Measurements from ENCODE around the gene TNPO3.
"Not testable (repeated sequence)": the region's sequence is repeated elsewhere in the genome, so short reads cannot be mapped to it uniquely, and the experiment has no call there.

TNPO3 gene

GRCh38 chr7:129069021-129069420 is 14.1 kb upstream of the TNPO3 start:
- peak; percentile 32 to 55 for DNase-seq

- no peak for DNase-seq
Observed at GRCh38 chr7:129067943-129068548, 13.1 kb upstream of the TNPO3 start.

- DNase-seq: not testable (repeated sequence)
Observed at GRCh38 chr7:129067132-129067561, 12.2 kb upstream of the TNPO3 start.

- DNase-seq: no peak
Observed at GRCh38 chr7:129066290-129067131, 11.6 kb upstream of the TNPO3 start.

GRCh38 chr7:129055861-129056464 is 1.1 kb upstream of the TNPO3 start:
- no peak for DNase-seq

GRCh38 chr7:129055294-129055816 is 444 bp upstream of the TNPO3 start:
- no peak for DNase-seq

- peak; percentile 41 to 45 for DNase-seq
Observed at GRCh38 chr7:129053938-129054437, 923 bp downstream of the TNPO3 start.

GRCh38 chr7:129052441-129052840 is 2.5 kb downstream of the TNPO3 start:
- no peak for DNase-seq

GRCh38 chr7:129051459-129051858 is 3.5 kb downstream of the TNPO3 start:
- not testable (repeated sequence) for DNase-seq

- no peak for DNase-seq
Observed at GRCh38 chr7:129047761-129048160, 7.2 kb downstream of the TNPO3 start.

GRCh38 chr7:129045682-129046081 is 9.2 kb downstream of the TNPO3 start:
- no peak for DNase-seq

- no peak for DNase-seq
Observed at GRCh38 chr7:129043012-129043411, 11.9 kb downstream of the TNPO3 start.

- DNase-seq: no peak
Observed at GRCh38 chr7:129041142-129042085, 13.5 kb downstream of the TNPO3 start.

GRCh38 chr7:129038468-129038867 is 16.4 kb downstream of the TNPO3 start:
- not testable (repeated sequence) for DNase-seq

GRCh38 chr7:129037585-129037984 is 17.3 kb downstream of the TNPO3 start:
- DNase-seq: no peak

- DNase-seq: no peak
Observed at GRCh38 chr7:129032017-129032416, 22.9 kb downstream of the TNPO3 start.

GRCh38 chr7:129030440-129030839 is 24.5 kb downstream of the TNPO3 start:
- DNase-seq: no peak

GRCh38 chr7:129024125-129024524 is 30.8 kb downstream of the TNPO3 start:
- DNase-seq: no peak

- no peak for DNase-seq
Observed at GRCh38 chr7:129021656-129022055, 33.3 kb downstream of the TNPO3 start.

GRCh38 chr7:129017933-129018538 is 36.9 kb downstream of the TNPO3 start:
- DNase-seq: no peak

GRCh38 chr7:129017264-129017663 is 37.6 kb downstream of the TNPO3 start:
- no peak for DNase-seq
